SK-N-SH (cell line): ENCODE measurements around the gene NDFIP1. TPM values are rescaled to one million over a fixed set of nuclear protein-coding genes. Genes with fewer than 3 reads are reported as not detected.

ENCODE experiments used
- CTCF ChIA-PET: fragments of 300-600, 350-600 bp; formaldehyde crosslinking; extraction: SDS; loops from one replicate; lab custom pipeline; 2021; lab: Yijun Ruan, JAX
- POLR2A ChIA-PET: fragments of 350-600 bp; sonication (Branson Sonifier 250); formaldehyde crosslinking; extraction: SDS; loops from one replicate; lab custom pipeline; 2020; ENCODE audit warnings: antibody characterized with exemption, inconsistent platforms; lab: Yijun Ruan, JAX
- DNase-seq: peaks from one replicate; pipeline ENCODE4 v3.0.0; 2012
- H2AFZ ChIP-seq: fragments of 200-600 bp; sonication (generic); 2 replicates; pipeline ENCODE4 v1.8.1; 2016; ENCODE audit warnings: antibody characterized with exemption, mild to moderate bottlenecking, low read depth
- H3F3A ChIP-seq: fragments of 200-600 bp; sonication (generic); replicated peaks from 2 replicates; pipeline ENCODE3; 2016; ENCODE audit warnings: antibody characterized with exemption, mild to moderate bottlenecking; ENCODE audit not compliant: insufficient read depth
- H3K27ac ChIP-seq, 2 experiments: fragments of 200-500 bp in 1 of 2; fragments of 200-600 bp in 1 of 2; sonication (Bioruptor generic) in 1 of 2; sonication (generic), shearing (Covaris generic) in 1 of 2; 2 replicates each; pipeline versions ENCODE4 v1.5.1 to v1.6.1; 2014 to 2016; ENCODE audit warnings: low read depth in 2 of 2, inconsistent platforms in 1 of 2, low read length in 1 of 2, mild to moderate bottlenecking in 1 of 2, mixed read lengths in 1 of 2
- H3K27me3 ChIP-seq: fragments of 200-600 bp; sonication (generic), shearing (Covaris generic); 2 replicates; pipeline ENCODE4 v1.6.1; 2016; ENCODE audit warnings: mixed run types; ENCODE audit not compliant: insufficient read depth
- H3K36me3 ChIP-seq, 2 experiments: fragments of 200-500 bp in 1 of 2; fragments of 200-600 bp in 1 of 2; sonication (Bioruptor generic) in 1 of 2; sonication (generic) in 1 of 2; replicated peaks in 1 of 2; 2 replicates each; pipeline versions ENCODE3 to v1.5.1; 2014 to 2016; ENCODE audit warnings: low read length in 1 of 2, mild to moderate bottlenecking in 1 of 2; ENCODE audit not compliant: insufficient read depth in 2 of 2, control insufficient read depth in 1 of 2
- H3K4me1 ChIP-seq, 2 experiments: fragments of 200-500 bp in 1 of 2; fragments of 200-600 bp in 1 of 2; sonication (Bioruptor generic) in 1 of 2; sonication (generic), shearing (Covaris generic) in 1 of 2; 2 replicates each; pipeline versions ENCODE4 v1.5.1 to v1.6.1; 2014 to 2016; ENCODE audit warnings: low read depth in 1 of 2, low read length in 1 of 2, mixed run types in 1 of 2; ENCODE audit not compliant: insufficient read depth in 2 of 2, control insufficient read depth in 1 of 2
- H3K4me2 ChIP-seq: fragments of 200-600 bp; sonication (generic), shearing (Covaris generic); 2 replicates; pipeline ENCODE4 v1.6.1; 2017; ENCODE audit warnings: mixed run types
- H3K4me3 ChIP-seq, 2 experiments: fragments of 200-500 bp in 1 of 2; fragments of 200-600 bp in 1 of 2; sonication (Bioruptor generic) in 1 of 2; sonication (generic), shearing (Covaris generic) in 1 of 2; 2 replicates each; pipeline versions ENCODE4 v1.5.1 to v1.8.1; 2014 to 2016; ENCODE audit warnings: low read depth in 2 of 2, inconsistent platforms in 1 of 2, low read length in 1 of 2, mild to moderate bottlenecking in 1 of 2, mixed read lengths in 1 of 2, moderate library complexity in 1 of 2
- H3K79me2 ChIP-seq: fragments of 200-600 bp; sonication (generic); 2 replicates; pipeline ENCODE4 v1.8.1; 2017; ENCODE audit warnings: mild to moderate bottlenecking; ENCODE audit not compliant: insufficient read depth
- H3K9ac ChIP-seq: fragments of 200-600 bp; sonication (generic); 2 replicates; pipeline ENCODE4 v1.6.1; 2017; ENCODE audit warnings: mixed run types
- H3K9me2 ChIP-seq: fragments of 200-600 bp; sonication (generic); 2 replicates; pipeline ENCODE4 v1.6.1; 2017; ENCODE audit warnings: mixed run types
- H3K9me3 ChIP-seq: fragments of 200-600 bp; sonication (generic); 2 replicates; pipeline ENCODE4 v1.6.1; 2017; ENCODE audit warnings: mixed run types, mild to moderate bottlenecking, moderate library complexity
- H4K20me1 ChIP-seq: fragments of 200-600 bp; sonication (generic); 2 replicates; pipeline ENCODE4 v1.6.1; 2017; ENCODE audit warnings: mild to moderate bottlenecking, mixed run types; ENCODE audit not compliant: insufficient read depth
- EZH2phosphoT487 ChIP-seq: fragments of 200-600 bp; sonication (generic); IDR thresholded peaks from 2 replicates; pipeline ENCODE4 v1.6.1; 2017; ENCODE audit warnings: low read depth, mixed run types, mild to moderate bottlenecking, antibody characterized with exemption, moderate library complexity, borderline replicate concordance
- FOSL2 ChIP-seq: IDR thresholded peaks from 2 replicates; pipeline ENCODE4 v1.4.0; 2012; ENCODE audit warnings: low read depth, mild to moderate bottlenecking, moderate library complexity, borderline replicate concordance
- GABPA ChIP-seq: IDR thresholded peaks from 2 replicates; pipeline ENCODE4 v1.4.0; 2012; ENCODE audit warnings: low read depth, mild to moderate bottlenecking
- GATA2 ChIP-seq: sonication (generic); formaldehyde crosslinking; IDR thresholded peaks from 2 replicates; pipeline ENCODE4 v1.5.0; 2020; ENCODE audit warnings: mild to moderate bottlenecking, missing genetic modification reagents
- RAD21 ChIP-seq: IDR thresholded peaks from 2 replicates; pipeline ENCODE4 v1.6.1; 2012; ENCODE audit warnings: mild to moderate bottlenecking, low read length
- RFX5 ChIP-seq: IDR thresholded peaks from 2 replicates; pipeline ENCODE4 v1.6.1; 2012; ENCODE audit warnings: mild to moderate bottlenecking, improper control_type of control experiment, low read length
- RXRA ChIP-seq: IDR thresholded peaks from 2 replicates; pipeline ENCODE4 v1.4.0; 2012; ENCODE audit warnings: low read depth, mild to moderate bottlenecking, borderline replicate concordance
- SMC3 ChIP-seq: IDR thresholded peaks from 2 replicates; pipeline ENCODE4 v1.6.1; 2012; ENCODE audit warnings: low read depth, low read length, improper control_type of control experiment
- WGBS: methylation state at CpG from one replicate; pipeline ENCODE4 v1.1.6; 2017; ENCODE audit warnings: low lambda C conversion rate; 5-methylcytosine and 5-hydroxymethylcytosine counted together
- polyA plus RNA-seq, 3 experiments: library from polyadenylated mRNA; depleted of rRNA; stranded (reverse); fragments of >200 nt; gene quantifications; 2 replicates each; pipeline ENCODE4 v1.2.3, GENCODE V29; 2012
- TF ChIP-seq, protein P1 (sequence below): fragments of 200-600 bp; sonication (generic); IDR thresholded peaks from 2 replicates; pipeline ENCODE4 v1.6.1; 2017; ENCODE audit warnings: antibody characterized with exemption, mild to moderate bottlenecking, moderate library complexity

The NDFIP1 gene
- polyA plus RNA-seq, 1 of the 3 experiments (the other 2 are of a cell fraction): 40.0 TPM

- DNase-seq: peak; percentile 61
Measured at GRCh38 chr5:142151436-142152383, 43.1 kb downstream of the NDFIP1 start.

GRCh38 chr5:142152384-142152732, 43.8 kb downstream of the NDFIP1 start:
- Histone ChIP-seq H3K4me3 (no peak overlapping the region), H3K9ac (no peak overlapping the region), H3K27ac (peak overlapping the region in 1 of 2 experiments; percentile 79; a peak in 2 of 4 replicates), H3K9me2 (no peaks in the 10 kb centered on the region), H3K4me1 (peaks cover 5 to 13% of the 10 kb centered on the region in 2 experiments; a peak in 3 of 4 replicates), H4K20me1 (no peaks in the 10 kb centered on the region), H3K4me2 (no peak overlapping the region), H2AFZ (no peak overlapping the region), H3K27me3 (no peaks in the 10 kb centered on the region), H3K79me2 (no peaks in the 10 kb centered on the region), H3K36me3 (peaks cover 43 to 46% of the 10 kb centered on the region in 2 experiments), H3K9me3 (no peaks in the 10 kb centered on the region), H3F3A (peaks cover 13% of the 10 kb centered on the region)
- WGBS: 96% methylated on average over 1 of the region's 1 CpG
- ChIA-PET POLR2A (interaction anchor here (1.0 kb wide), 2 partner anchors 204 to 396 kb away, joined by 5 read pairs; no protein-coding TSS in a partner anchor), CTCF (interaction anchor here (0.7 to 5.6 kb wide), 35 partner anchors 8 to 547 kb away, joined by 3 to 91 read pairs (median 4); partner anchors contain the start of genes RNF14 and SPRY4)
- TF ChIP-seq GABPA (no peak), RFX5 (no peak), GATA2 (CRISPR knock-in tag) (no peak), RAD21 (peak; percentile 31)
- DNase-seq: no peak

More at GRCh38 chr5:142151436-142152383, 43.1 kb downstream of the NDFIP1 start:
- Histone ChIP-seq H3K9ac (no peak overlapping the region), H3K27me3 (no peaks in the 10 kb centered on the region), H3K27ac (peak overlapping the region in 1 of 2 experiments; percentile 79; a peak in 3 of 4 replicates), H4K20me1 (no peaks in the 10 kb centered on the region), H3K4me3 (no peak overlapping the region; a peak in 1 of 4 replicates), H3K4me2 (no peak overlapping the region), H3F3A (peaks cover 13% of the 10 kb centered on the region), H3K9me2 (no peaks in the 10 kb centered on the region), H3K36me3 (peaks cover 50 to 53% of the 10 kb centered on the region in 2 experiments), H3K79me2 (no peaks in the 10 kb centered on the region), H2AFZ (no peak overlapping the region), H3K9me3 (no peaks in the 10 kb centered on the region), H3K4me1 (peaks cover 0 to 7% of the 10 kb centered on the region in 2 experiments; a peak in 3 of 4 replicates)
- TF ChIP-seq EZH2phosphoT487 (no peak), RAD21 (peak; percentile 97), RXRA (no peak), SMC3 (peak; percentile 80), FOSL2 (no peak)
- TF ChIP-seq, protein P1, sequence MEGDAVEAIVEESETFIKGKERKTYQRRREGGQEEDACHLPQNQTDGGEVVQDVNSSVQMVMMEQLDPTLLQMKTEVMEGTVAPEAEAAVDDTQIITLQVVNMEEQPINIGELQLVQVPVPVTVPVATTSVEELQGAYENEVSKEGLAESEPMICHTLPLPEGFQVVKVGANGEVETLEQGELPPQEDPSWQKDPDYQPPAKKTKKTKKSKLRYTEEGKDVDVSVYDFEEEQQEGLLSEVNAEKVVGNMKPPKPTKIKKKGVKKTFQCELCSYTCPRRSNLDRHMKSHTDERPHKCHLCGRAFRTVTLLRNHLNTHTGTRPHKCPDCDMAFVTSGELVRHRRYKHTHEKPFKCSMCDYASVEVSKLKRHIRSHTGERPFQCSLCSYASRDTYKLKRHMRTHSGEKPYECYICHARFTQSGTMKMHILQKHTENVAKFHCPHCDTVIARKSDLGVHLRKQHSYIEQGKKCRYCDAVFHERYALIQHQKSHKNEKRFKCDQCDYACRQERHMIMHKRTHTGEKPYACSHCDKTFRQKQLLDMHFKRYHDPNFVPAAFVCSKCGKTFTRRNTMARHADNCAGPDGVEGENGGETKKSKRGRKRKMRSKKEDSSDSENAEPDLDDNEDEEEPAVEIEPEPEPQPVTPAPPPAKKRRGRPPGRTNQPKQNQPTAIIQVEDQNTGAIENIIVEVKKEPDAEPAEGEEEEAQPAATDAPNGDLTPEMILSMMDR: peak; percentile 97
- CTCF ChIA-PET: interaction anchor here (0.6 to 5.6 kb wide), 58 partner anchors 8 to 548 kb away, joined by 3 to 91 read pairs (median 4); partner anchors contain the start of genes RNF14 and SPRY4
- WGBS: 46% methylated on average over 3 of the region's 3 CpGs
- POLR2A ChIA-PET: interaction anchor here (1.0 kb wide), 2 partner anchors 205 to 397 kb away, joined by 5 read pairs; no protein-coding TSS in a partner anchor
